GM23338 (cell line): Measurements from ENCODE around the gene PLD2. TPM values are rescaled to one million over a fixed set of nuclear protein-coding genes. Genes with fewer than 3 reads are reported as not detected.

ENCODE experiments used
- ATAC-seq: fragments of 200-7000 bp; cut with Tn5 transposase; 3 replicates; pipeline ENCODE4 v1.9.1; 2020
- DNase-seq: peaks from one replicate; pipeline ENCODE4 v3.0.0-alpha.2; 2015; ENCODE audit warnings: low spot score
- H2AFZ ChIP-seq: fragments of 200-600 bp; sonication (generic); 2 replicates; pipeline ENCODE4 v1.8.0; 2016; ENCODE audit warnings: antibody characterized with exemption, mild to moderate bottlenecking, moderate library complexity
- H3F3A ChIP-seq: fragments of 200-600 bp; sonication (generic); replicated peaks from 2 replicates; pipeline ENCODE4 v1.8.0; 2017; ENCODE audit warnings: antibody characterized with exemption, mixed run types, low read depth
- H3K27ac ChIP-seq: fragments of 200-600 bp; sonication (generic); 2 replicates; pipeline ENCODE4 v1.6.1; 2016; ENCODE audit warnings: low read depth
- H3K27me3 ChIP-seq: fragments of 200-600 bp; sonication (generic); 2 replicates; pipeline ENCODE4 v1.8.0; 2016; ENCODE audit warnings: mild to moderate bottlenecking, mixed run types, moderate library complexity; ENCODE audit not compliant: insufficient read depth
- H3K36me3 ChIP-seq: fragments of 200-600 bp; sonication (generic); 2 replicates; pipeline ENCODE4 v1.8.0; 2016; ENCODE audit warnings: mild to moderate bottlenecking; ENCODE audit not compliant: insufficient read depth
- H3K4me1 ChIP-seq: fragments of 200-600 bp; sonication (generic); 2 replicates; pipeline ENCODE4 v1.8.0; 2016; ENCODE audit warnings: mild to moderate bottlenecking, moderate library complexity; ENCODE audit not compliant: insufficient read depth
- H3K4me2 ChIP-seq: fragments of 200-600 bp; sonication (generic); 2 replicates; pipeline ENCODE4 v1.7.1; 2017; ENCODE audit warnings: mixed run types
- H3K4me3 ChIP-seq: fragments of 200-600 bp; sonication (generic); 2 replicates; pipeline ENCODE4 v1.6.1; 2016; ENCODE audit warnings: mixed run types
- H3K79me2 ChIP-seq: fragments of 200-600 bp; sonication (generic); replicated peaks from 2 replicates; pipeline ENCODE4 v1.8.0; 2017; ENCODE audit warnings: mild to moderate bottlenecking; ENCODE audit not compliant: insufficient read depth
- H3K9me2 ChIP-seq: fragments of 200-600 bp; sonication (generic); 2 replicates; pipeline ENCODE4 v1.8.0; 2017; ENCODE audit not compliant: insufficient read depth
- H4K20me1 ChIP-seq: fragments of 200-600 bp; sonication (generic); replicated peaks from 2 replicates; pipeline ENCODE4 v1.8.0; 2017; ENCODE audit warnings: mild to moderate bottlenecking; ENCODE audit not compliant: insufficient read depth
- H3K27ac Mint-ChIP-seq: 2 replicates; pipeline ENCODE4 v1.8.0; 2020; ENCODE audit warnings: inconsistent platforms, mild to moderate bottlenecking, moderate library complexity, mixed read lengths
- H3K27me3 Mint-ChIP-seq: 3 replicates; pipeline ENCODE4 v1.8.0; 2022; ENCODE audit warnings: low read depth, mild to moderate bottlenecking, moderate library complexity, mixed read lengths, inconsistent platforms; ENCODE audit not compliant: insufficient read depth, poor library complexity
- H3K36me3 Mint-ChIP-seq: 3 replicates; pipeline ENCODE4 v1.8.0; 2021; ENCODE audit warnings: low read depth, mild to moderate bottlenecking, inconsistent platforms, moderate library complexity, mixed read lengths
- H3K4me1 Mint-ChIP-seq: 3 replicates; pipeline ENCODE4 v1.8.0; 2020; ENCODE audit warnings: mild to moderate bottlenecking, inconsistent platforms, mixed read lengths
- H3K4me3 Mint-ChIP-seq: 3 replicates; pipeline ENCODE4 v1.8.0; 2021; ENCODE audit warnings: moderate library complexity, mild to moderate bottlenecking, inconsistent platforms, mixed read lengths
- H3K9me3 Mint-ChIP-seq: 3 replicates; pipeline ENCODE4 v1.8.0; 2020; ENCODE audit warnings: moderate library complexity, mild to moderate bottlenecking, inconsistent platforms, mixed read lengths
- CREB1 ChIP-seq: fragments of 250-450 bp; sonication (Bioruptor Pico); IDR thresholded peaks from 2 replicates; pipeline ENCODE4 v1.5.0; 2020; ENCODE audit warnings: low read depth, mild to moderate bottlenecking, moderate library complexity
- CTCF ChIP-seq, 2 experiments: fragments of 200-600 bp in 1 of 2; sonication (generic) in 1 of 2; conservative IDR thresholded peaks; 2 replicates each; pipeline versions ENCODE4 v1.5.1 to v1.6.1; 2016 to 2017; ENCODE audit warnings: antibody characterized with exemption in 2 of 2, low read depth in 2 of 2, mild to moderate bottlenecking in 2 of 2, moderate library complexity in 1 of 2
- ETS1 ChIP-seq: IDR thresholded peaks from 2 replicates; pipeline ENCODE4 v1.6.1; 2016; ENCODE audit warnings: antibody characterized with exemption
- EZH2 ChIP-seq: fragments of 200-600 bp; sonication (generic); IDR thresholded peaks from one replicate; pipeline ENCODE4 v1.8.0; 2017; ENCODE audit warnings: antibody characterized with exemption, mild to moderate bottlenecking, low read depth; ENCODE audit not compliant: unreplicated experiment
- EZH2phosphoT487 ChIP-seq: fragments of 200-600 bp; sonication (generic); IDR thresholded peaks from one replicate; pipeline ENCODE4 v1.8.1; 2018; ENCODE audit warnings: antibody characterized with exemption; ENCODE audit not compliant: unreplicated experiment
- NANOG ChIP-seq: IDR thresholded peaks from 2 replicates; pipeline ENCODE4 v1.6.1; 2016; ENCODE audit warnings: antibody characterized with exemption, borderline replicate concordance
- REST ChIP-seq: IDR thresholded peaks from one replicate; pipeline ENCODE4 v1.6.1; 2018; ENCODE audit warnings: antibody characterized with exemption; ENCODE audit not compliant: unreplicated experiment
- STAT1 ChIP-seq: IDR thresholded peaks from one replicate; pipeline ENCODE4 v1.6.1; 2016; ENCODE audit warnings: antibody characterized with exemption; ENCODE audit not compliant: unreplicated experiment
- ZNF114 ChIP-seq: fragments of 250-450 bp; sonication (Bioruptor Pico); IDR thresholded peaks from 2 replicates; pipeline ENCODE4 v1.5.0; 2020; ENCODE audit warnings: mild to moderate bottlenecking, moderate library complexity
- ZNF462 ChIP-seq: fragments of 250-450 bp; sonication (Bioruptor Pico); IDR thresholded peaks from 2 replicates; pipeline ENCODE4 v1.5.0; 2020; ENCODE audit warnings: mild to moderate bottlenecking, moderate library complexity
- polyA plus RNA-seq: library from polyadenylated mRNA; unstranded; fragments of >200 nt; fragmentation: Nextera tagmentation; extraction: Ambion mirVana; gene quantifications from 2 replicates; pipeline ENCODE4 v1.2.1, GENCODE V29; 2016
- total RNA-seq: library from RNA; depleted of rRNA; stranded (reverse); fragments of >200 nt; shearing (Covaris generic); gene quantifications from 2 replicates; pipeline ENCODE4 v1.2.3, GENCODE V29; 2014

Gene PLD2
- total and polyA plus RNA-seq, 2 experiments from 2014 or later = 20.2 to 55.9 TPM

GRCh38 chr17:4789701-4789950 is 17.3 kb upstream of the PLD2 start (continued):
- TF ChIP-seq REST (no peak), ZNF114 (CRISPR knock-in tag) (no peak)

GRCh38 chr17:4789951-4790704 is 16.8 kb upstream of the PLD2 start:
- H2AFZ ChIP-seq = peak overlapping the region; percentile 88
- H3K4me3 ChIP-seq = peak overlapping the region; percentile 87
- peaks cover 19% of the 10 kb centered on the region; the same call in 1 of the 2 replicates for H3F3A ChIP-seq
- DNase-seq = peak; percentile 79
- Mint-ChIP-seq H3K27ac (no peak overlapping the region), H3K9me3 (no peaks in the 10 kb centered on the region; the same call in 2 of the 3 replicates), H3K4me3 (peak overlapping the region; percentile 82), H3K36me3 (peaks cover 5% of the 10 kb centered on the region; the same call in 1 of the 3 replicates), H3K4me1 (peaks cover 23% of the 10 kb centered on the region), H3K27me3 (peaks cover 40% of the 10 kb centered on the region)
- H3K36me3 ChIP-seq = no peaks in the 10 kb centered on the region
- H3K4me2 ChIP-seq = peak overlapping the region; percentile 99
- peaks cover 42% of the 10 kb centered on the region for H3K27me3 ChIP-seq
- H3K79me2 ChIP-seq = no peaks in the 10 kb centered on the region
- H3K9me2 ChIP-seq = no peaks in the 10 kb centered on the region
- no peak overlapping the region for H3K27ac ChIP-seq
- no peaks in the 10 kb centered on the region for H4K20me1 ChIP-seq
- peaks cover 30% of the 10 kb centered on the region for H3K4me1 ChIP-seq
- ATAC-seq = peak; percentile 79
- TF ChIP-seq EZH2phosphoT487 = no peak
- TF ChIP-seq ZNF462 (CRISPR knock-in tag) = no peak
- TF ChIP-seq STAT1 = no peak
- no peak for TF ChIP-seq NANOG
- TF ChIP-seq ETS1 = peak; percentile 37; the same call in 1 of the 2 replicates
- no peak for TF ChIP-seq ZNF114 (CRISPR knock-in tag)
- TF ChIP-seq EZH2 = no peak
- peak; percentile 32 to 68 for TF ChIP-seq CTCF (conservative IDR thresholded peaks at IDR 0.05; ENCODE audit: low read depth in 2 of 2)
- peak; percentile 85 for TF ChIP-seq CREB1 (CRISPR knock-in tag)
